Endothelial cell (in vitro differentiated cells): ENCODE data around the gene TFF3. TPM values are rescaled to one million over a fixed set of nuclear protein-coding genes. Genes with fewer than 3 reads are reported as not detected.
A peak's percentile ranks its signal among the peaks of the same experiment; 100 is the strongest.

Source experiments
- DNase-seq: peaks from one replicate; pipeline ENCODE4 v3.0.0; 2021; ENCODE audit warnings: low spot score
- H3K27ac Mint-ChIP-seq: one replicate; pipeline ENCODE4 v1.8.0; 2021; ENCODE audit warnings: mixed read lengths, inconsistent platforms; ENCODE audit not compliant: unreplicated experiment
- H3K27me3 Mint-ChIP-seq: one replicate; pipeline ENCODE4 v1.8.0; 2021; ENCODE audit warnings: mild to moderate bottlenecking, moderate library complexity, mixed read lengths, inconsistent platforms; ENCODE audit not compliant: unreplicated experiment
- H3K36me3 Mint-ChIP-seq: one replicate; pipeline ENCODE4 v1.8.0; 2021; ENCODE audit warnings: mild to moderate bottlenecking, low read depth, mixed read lengths, inconsistent platforms; ENCODE audit not compliant: unreplicated experiment
- H3K4me1 Mint-ChIP-seq: one replicate; pipeline ENCODE4 v1.8.0; 2021; ENCODE audit warnings: mild to moderate bottlenecking, mixed read lengths, inconsistent platforms; ENCODE audit not compliant: unreplicated experiment
- H3K4me3 Mint-ChIP-seq: one replicate; pipeline ENCODE4 v1.8.0; 2021; ENCODE audit warnings: mild to moderate bottlenecking, mixed read lengths, inconsistent platforms; ENCODE audit not compliant: unreplicated experiment
- H3K9me3 Mint-ChIP-seq: one replicate; pipeline ENCODE4 v1.8.0; 2021; ENCODE audit warnings: mixed read lengths, inconsistent platforms; ENCODE audit not compliant: unreplicated experiment
- CTCF ChIP-seq: fragments of 200-600 bp; sonication (generic); IDR thresholded peaks from one replicate; pipeline ENCODE4 v1.5.0; 2021; ENCODE audit warnings: antibody characterized with exemption; ENCODE audit not compliant: unreplicated experiment
- total RNA-seq: library from RNA; stranded (reverse); fragmentation: NEBNext Ultra II Directional; extraction: Animal tissue kit (Norgen Biotek cat#: 25700); gene quantifications from one replicate; pipeline ENCODE4 v1.2.1, GENCODE V29; 2021; ENCODE audit not compliant: unreplicated experiment

The TFF3 gene
- total RNA-seq, 1 donor from 2014 or later, result not detected

DNA sequence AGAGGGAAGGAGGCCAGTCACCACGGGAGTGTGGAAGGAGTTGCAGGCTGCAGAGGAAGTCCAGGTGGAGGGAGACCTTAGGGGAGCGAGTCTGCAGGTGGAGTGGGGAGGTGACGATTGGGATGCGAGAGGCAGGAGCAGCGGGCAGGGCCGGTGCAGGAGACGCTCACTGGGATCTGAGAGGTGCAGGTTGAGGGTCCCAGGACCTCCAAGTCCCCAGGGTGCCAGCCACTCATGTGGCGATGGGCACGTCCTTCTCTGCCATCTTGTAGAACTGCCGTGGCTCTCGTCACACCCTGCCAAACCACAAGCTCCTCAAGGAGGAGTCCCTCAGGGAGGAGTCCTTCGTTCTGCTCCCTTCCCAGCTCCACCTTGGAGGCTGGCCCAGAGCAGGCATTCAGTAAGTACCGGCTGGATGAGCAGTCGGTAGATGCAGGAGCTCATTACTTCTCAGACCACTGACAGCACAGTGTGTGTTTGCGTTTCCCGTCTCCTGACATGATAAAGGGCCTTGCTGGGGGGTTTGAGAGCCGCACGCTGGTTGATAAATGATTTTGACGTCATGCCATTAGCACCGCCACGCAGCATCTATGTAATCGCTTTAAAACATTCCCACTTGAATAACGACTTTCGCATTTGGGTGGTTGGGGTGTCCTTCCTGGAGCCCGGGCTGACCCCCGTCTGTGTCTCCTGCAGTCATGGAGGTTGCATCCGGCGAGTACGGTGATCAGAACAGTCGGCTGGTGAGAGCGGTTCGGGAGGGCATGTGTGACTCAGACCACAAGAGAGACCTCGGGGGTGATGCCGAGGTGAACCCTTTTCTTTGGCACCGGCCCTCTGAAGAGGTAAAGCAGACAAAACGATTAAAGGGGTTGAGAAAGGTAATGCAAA, 27.8 kb downstream of the TFF3 start:
- H3K4me3 Mint-ChIP-seq, result peak overlapping the region; percentile 60

DNA sequence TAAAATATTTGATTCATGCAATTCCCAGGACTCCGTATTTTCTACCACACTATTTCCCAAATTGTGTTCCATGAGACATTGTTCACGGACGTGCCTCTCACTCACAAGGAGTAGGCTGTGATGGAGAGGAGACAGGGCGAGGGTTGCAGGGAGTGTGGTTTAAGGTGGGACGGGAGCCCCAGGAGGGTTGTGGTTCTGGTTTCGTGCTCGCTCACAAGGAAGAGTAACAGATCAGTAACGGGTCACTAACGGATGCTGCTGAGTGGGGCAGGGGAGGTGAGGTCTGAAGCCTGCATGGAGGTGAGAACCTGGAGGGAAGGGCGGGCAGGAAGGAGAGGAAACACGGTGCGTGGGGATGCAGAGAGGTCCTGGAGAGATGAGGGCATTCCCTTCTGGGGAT, 28.8 kb downstream of the TFF3 start:
- Mint-ChIP-seq H3K36me3 (peaks cover 57% of the 10 kb centered on the region), H3K27ac (no peak overlapping the region), H3K27me3 (peaks cover 14% of the 10 kb centered on the region), H3K4me3 (peak overlapping the region; percentile 80), H3K4me1 (peaks cover 7% of the 10 kb centered on the region), H3K9me3 (no peaks in the 10 kb centered on the region)
- no peak for DNase-seq
- no peak for TF ChIP-seq CTCF

More for the DNA sequence above, 27.8 kb downstream of the TFF3 start:
- peaks cover 57% of the 10 kb centered on the region for H3K36me3 Mint-ChIP-seq
- no peak for TF ChIP-seq CTCF
- H3K9me3 Mint-ChIP-seq, result no peaks in the 10 kb centered on the region
- DNase-seq, result no peak
- no peak overlapping the region for H3K27ac Mint-ChIP-seq
- peaks cover 13% of the 10 kb centered on the region for H3K27me3 Mint-ChIP-seq
- peaks cover 7% of the 10 kb centered on the region for H3K4me1 Mint-ChIP-seq

- Mint-ChIP-seq H3K27me3 (peaks cover 14% of the 10 kb centered on the region), H3K9me3 (no peaks in the 10 kb centered on the region), H3K4me1 (peaks cover 7% of the 10 kb centered on the region), H3K36me3 (peaks cover 53% of the 10 kb centered on the region), H3K4me3 (peak overlapping the region; percentile 80), H3K27ac (no peak overlapping the region)
- no peak for DNase-seq
- TF ChIP-seq CTCF, result no peak
Measured at GRCh38 chr21:42285569-42286245, 29.5 kb downstream of the TFF3 start.

DNA sequence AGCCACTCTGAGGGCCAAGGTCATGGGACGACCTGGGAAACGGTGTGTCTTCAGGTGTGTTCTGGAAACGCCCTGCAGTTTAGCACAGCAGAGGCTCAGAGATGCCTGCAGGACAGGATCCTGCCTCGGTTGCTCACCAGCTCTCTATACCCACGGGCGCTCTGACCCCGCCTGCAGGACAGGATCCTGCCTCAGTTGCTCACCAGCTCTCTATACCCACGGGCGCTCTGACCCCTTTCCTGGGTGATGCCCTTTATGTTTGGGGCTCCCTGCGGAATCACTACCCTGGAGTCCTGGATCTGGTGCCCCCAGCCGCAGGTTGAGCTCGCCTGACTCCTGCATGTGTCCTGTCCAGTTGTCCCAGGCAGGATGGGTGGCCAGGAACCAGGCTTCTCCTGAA, 32.5 kb downstream of the TFF3 start:
- no peak for TF ChIP-seq CTCF
- DNase-seq, result no peak
- Mint-ChIP-seq H3K9me3 (no peaks in the 10 kb centered on the region), H3K36me3 (peaks cover 48% of the 10 kb centered on the region), H3K4me1 (no peaks in the 10 kb centered on the region), H3K27me3 (peaks cover 27% of the 10 kb centered on the region), H3K4me3 (no peak overlapping the region), H3K27ac (no peak overlapping the region)

GRCh38 chr21:42282021-42282420, 33.2 kb downstream of the TFF3 start:
- H3K27ac Mint-ChIP-seq, result no peak overlapping the region
- no peaks in the 10 kb centered on the region for H3K9me3 Mint-ChIP-seq
- TF ChIP-seq CTCF, result no peak
- peaks cover 27% of the 10 kb centered on the region for H3K27me3 Mint-ChIP-seq
- no peak overlapping the region for H3K4me3 Mint-ChIP-seq
- H3K36me3 Mint-ChIP-seq, result peaks cover 46% of the 10 kb centered on the region
- H3K4me1 Mint-ChIP-seq, result no peaks in the 10 kb centered on the region
- DNase-seq, result no peak
